Measurements from ENCODE around the gene YEATS4.
"Not testable (repeated sequence)": the region's sequence is repeated elsewhere in the genome, so short reads cannot be mapped to it uniquely, and the experiment has no call there.

Gene YEATS4

DNA sequence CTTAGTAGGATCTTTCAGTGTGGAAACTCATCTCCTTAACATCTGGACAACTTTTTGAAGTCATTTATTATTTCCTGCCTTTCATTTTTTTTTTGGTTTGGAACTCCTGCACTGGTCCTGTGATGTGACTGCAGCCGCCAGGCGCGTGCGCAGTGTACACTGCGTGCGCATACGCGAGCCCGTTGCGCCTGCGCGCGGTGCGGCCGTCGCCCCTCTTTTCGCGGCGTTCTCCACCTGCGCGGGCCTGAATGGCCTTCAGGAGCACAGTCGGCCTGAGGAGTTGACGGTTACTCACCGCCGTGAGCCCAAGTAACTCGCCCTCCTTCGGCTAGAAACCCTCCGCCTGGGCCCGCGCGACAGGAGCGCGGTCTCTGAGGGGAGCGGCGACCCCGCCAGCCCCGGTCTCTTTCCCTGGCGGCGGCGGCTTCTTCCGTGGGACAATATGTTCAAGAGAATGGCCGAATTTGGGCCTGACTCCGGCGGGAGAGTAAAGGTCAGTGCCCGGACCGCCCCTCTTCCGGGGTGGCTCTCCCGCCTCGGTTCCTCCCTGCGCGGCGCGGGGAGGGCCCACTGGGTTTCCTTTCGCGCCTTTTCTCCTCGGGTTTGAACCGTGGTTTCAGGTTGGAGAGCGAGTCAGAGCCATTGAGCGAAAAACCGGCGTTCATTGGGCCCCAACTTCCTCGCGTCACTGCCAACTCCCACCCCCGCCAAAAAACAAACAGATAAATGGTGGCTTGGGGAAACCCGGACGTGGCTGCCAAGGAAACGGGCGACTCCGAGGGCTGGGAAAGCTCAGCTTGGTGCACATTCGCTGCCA is at the start of gene YEATS4:
Gene YEATS4, plus strand, starts transcription at position 213 of the 817 bp plus-strand sequence. Its CDS starts 230 bp downstream, at position 443.
- DNase-seq: peak; percentile 94

DNA sequence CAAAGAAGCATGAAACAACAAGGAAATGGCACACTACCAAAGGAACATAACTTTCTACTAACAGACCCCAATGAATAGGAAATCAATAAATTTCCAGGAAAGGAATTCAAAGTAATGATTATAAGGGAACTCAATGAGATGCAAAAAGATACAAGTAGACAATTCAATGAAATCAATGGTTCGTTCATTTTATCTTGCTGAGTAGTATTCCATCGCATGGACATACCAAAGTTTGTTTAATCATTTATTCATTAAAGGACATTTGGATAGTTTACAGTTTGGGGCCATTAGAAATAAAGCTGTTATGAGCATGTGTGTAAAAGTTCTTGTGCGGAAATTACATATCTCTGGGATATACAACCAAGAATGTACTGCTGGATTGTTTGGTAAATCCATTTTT is 46.3 kb upstream of the YEATS4 start:
- no peak for DNase-seq

DNA sequence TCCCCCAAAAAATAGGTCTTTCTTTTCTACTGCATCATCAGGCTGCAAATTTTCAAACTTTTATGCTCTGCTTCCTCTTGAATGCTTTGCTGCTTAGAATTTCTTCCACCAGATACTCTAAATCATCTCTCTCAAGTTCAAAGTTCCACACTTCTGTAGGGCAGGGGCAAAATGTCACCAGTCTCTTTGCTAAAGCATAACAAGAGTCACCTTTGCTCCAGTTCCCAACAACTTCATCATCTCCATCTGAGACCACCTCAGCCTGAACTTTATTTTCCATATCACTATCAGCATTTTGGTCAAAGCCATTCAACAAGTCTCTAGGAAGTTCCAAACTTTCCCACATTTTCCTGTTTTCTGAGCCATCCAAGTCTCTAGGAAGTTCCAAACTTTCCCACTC is 42.8 kb upstream of the YEATS4 start:
- DNase-seq: not testable (repeated sequence)

DNA sequence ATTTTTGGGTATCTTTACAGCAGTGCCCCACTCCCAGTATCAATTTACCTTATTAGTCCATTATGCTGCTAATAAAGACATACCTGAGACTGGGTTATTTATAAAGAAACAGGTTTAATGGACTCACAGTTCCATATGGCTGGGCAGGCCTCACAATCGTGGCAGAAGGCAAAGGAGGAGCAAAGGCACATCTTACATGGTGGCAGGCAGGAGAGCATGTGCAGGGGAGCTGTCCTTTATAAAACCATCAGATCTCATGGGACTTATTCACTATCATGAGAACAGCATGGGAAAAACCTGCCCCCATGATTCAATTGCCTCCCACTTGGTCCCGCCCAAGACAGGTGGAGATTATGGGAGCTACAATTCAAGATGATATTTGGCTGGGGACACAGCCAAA is 42.3 kb upstream of the YEATS4 start:
- DNase-seq: not testable (repeated sequence)

DNA sequence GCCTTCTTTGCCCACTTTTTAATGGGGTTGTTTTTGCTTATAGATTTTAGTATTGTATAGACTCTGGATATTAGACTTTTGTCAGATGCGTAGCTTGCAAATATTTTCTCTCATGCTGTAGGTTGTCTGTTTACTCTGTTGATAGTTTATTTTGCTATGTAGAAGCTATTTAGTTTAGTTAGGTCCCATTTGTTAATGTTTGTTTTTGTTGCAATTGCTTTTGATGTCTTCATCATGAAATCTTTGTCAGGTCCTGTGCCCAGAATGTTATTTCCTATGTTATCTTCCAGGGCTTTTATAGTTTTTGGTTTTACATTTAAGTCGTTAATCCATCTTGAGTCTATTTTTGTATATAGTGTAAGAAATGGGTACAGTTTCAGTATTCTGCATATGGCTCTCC is 41.3 kb upstream of the YEATS4 start:
- DNase-seq: no peak

DNA sequence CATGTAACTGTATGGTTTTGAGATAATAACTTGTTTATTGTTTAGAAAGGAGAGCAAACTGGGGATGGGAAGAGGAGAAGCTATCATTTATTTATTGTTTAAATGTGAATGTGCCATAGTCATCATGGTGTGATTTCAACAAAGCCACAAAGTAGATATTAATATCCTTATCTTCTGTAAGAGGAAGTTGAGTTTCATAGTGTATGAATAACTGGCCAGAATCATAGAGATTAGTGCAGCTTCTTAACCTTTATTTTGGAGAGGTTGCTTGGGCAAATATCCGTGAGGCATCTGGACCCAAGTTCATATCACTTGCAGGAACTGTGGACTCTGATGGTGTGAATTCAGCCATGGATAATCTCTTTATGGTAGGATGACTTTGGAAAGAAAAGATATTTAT is 38.2 kb upstream of the YEATS4 start:
- no peak for DNase-seq

DNA sequence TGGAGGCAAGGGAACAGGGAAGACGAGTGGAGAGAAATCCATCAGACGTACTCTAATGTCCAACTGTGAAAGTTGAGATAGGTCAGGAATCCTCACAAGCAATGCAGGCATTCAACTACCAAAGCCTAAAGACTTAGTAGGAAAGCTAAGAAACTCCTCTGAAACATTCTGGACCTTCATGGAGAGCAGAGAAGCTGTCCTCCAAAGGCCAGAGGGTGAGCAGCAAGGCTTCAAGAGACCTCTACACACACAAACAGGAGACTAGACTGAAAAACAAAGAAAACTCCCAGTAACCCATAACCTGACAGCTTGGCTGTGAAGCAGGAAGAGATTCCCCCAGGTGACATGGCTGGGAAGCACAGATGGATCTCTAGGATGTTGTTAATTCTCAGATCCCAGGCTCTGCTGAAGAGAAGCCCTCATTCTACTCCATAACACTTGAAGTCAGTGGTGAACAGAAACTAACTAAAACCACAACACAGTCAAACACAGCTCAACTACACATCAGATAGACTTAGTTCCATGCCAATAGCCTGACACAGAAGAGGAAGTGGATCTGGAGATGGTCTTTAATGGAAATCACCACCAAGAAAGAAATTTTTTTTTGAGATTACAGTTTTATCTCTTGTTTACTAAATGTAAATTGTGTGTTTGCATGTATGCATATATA is 34.6 kb upstream of the YEATS4 start:
- DNase-seq: no peak

DNA sequence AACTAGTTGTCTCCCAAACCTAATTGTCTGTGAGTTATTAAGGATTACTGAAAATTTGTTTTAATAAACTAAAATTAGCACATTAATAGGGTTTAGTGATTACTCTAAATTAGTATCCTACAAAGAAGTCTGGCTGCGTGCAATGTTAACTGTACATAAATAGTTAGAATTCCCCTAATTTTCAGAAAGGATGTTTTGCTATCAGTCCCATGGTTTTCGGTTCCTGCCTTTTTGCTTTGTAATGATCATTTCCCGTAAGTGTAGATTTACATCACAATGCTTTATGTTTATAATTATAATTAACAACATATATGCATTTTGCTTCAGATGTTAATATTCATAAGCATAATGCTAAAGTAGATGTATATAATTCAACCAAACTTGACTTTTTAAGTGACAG is 31.1 kb upstream of the YEATS4 start:
- no peak for DNase-seq

DNA sequence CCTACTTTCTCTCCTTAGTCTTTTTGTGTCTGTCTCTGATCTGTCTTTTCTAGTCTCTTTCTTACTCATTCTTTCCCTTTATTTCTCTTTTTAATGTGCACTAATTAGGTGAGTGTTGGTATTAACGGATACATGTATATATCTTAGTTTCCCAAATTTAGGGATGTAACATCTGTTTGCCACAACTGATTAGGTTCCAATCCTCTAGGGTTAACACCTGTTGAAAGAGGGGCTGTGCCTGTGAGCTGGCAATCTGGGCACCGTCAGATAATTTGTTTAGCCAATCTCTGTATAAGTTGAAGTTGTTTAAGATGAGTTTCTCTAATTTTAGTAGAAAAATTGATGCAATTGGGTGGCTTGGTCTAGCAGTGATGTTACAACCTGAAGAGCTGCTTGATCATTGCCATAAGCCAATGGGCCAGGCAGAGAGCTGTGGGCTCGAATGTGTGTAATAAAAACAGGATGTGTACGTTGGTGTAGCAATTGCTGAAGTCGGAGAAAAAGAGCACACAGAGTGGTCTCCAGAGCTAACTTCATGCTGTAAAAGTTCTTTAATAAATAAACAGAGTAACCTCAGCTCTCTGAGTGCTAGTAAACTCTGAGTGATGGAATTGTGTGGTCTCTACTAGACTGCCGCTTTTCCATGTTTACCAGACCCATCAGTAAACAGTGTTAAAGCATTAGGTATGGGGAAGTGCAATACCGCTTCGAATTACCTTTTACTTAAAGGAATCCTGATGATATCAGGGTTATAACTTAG is 29.7 kb upstream of the YEATS4 start:
- DNase-seq: no peak

DNA sequence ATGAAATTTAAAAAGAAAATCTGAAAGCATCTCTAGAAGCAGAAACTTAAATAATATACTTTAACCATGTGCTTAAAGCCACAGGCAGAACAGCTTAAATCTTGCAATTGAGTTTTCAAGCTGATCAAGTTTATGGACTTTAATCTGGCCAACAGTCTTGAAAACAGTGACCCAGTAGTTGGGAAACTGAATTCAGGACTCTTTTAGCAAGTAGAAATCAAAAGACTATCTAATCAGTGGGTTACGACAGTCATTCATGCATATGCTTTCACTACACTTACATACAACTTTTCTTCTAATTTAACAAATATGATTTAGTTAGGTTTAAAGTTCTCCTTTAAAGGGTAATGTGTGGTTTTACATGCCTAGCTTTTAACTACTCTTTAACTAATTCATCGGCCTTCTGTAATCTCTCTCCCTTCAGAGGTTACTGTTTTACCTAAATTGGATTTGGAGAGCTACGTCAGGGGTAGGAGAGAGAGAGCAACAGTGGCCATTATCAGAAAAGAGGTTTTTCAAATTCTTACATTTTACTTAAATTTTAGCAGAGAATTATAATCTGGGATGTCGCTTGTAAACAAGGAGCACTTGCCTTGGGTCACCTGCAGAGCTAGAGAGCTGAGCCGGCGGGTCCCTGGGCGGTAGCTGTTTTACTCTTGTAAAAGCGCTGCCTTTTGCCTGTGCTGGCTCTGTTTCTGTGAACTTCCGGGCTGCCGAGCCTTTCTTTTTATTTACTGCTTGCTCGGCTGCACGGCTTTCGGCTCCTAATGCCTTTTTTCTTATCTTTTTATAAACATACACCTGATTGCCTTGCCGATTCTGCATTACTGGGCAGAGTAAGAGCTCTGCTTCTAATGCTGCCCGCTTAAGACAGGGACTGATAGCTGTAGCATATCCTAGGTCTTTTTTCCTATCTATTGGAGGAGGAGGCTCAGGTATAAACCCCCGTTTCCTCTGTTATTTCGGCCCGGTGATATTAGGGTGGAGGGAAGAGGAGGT is 28.8 kb upstream of the YEATS4 start:
- no peak for DNase-seq

DNA sequence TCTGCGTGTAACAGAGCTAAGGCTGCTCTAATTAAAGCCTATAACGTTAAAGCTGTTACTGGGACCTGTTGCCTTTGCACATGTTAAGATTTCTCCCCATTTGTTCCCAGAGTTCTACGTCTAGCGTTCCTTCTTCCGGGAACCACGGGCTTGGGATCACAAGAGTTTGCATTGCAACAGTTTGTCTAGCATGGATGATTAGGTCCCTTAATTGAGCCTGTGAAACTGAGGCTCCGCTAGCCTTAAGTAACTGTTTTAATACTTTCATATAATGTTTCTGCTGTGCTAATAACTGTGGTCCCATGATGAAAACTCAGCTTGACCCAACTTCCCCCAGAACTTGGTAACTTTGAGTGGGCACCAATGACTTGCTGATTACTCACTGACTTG is 28.0 kb upstream of the YEATS4 start:
- DNase-seq: no peak

DNA sequence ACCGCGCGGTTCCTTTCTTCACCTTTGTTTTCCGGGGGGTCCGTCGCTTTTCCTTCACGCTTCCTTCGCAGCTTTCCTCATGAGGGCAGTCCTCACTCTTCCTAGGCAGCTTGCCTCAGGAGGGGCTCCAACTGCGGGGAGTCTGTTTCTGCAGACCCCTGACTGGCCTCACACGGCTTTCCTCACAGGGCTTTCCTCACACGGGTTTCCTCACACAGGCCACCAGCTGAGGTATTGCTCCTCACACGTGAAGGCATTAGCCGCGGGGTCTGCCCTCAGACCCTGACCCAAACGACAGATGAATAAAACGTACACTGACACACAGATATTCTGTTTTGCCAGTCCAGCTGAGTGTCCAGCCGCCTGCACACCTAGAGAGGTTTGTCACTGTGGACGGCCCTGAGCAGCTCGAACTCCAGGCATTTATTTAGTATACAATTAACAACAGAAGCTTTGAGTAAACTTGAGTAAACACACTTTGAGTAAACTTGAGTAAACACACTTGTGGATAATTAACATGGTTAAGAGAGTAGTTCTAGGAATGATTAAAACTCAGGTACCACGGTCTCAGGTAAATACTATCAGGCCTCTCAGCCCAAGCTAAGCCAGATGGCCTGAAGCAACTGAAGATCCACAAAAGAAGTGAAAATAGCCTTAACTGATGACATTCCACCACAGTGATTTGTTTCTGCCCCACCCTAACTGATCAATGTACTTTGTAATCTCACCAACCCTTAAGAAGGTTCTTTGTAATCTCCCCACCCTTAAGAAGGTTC is 27.4 kb upstream of the YEATS4 start:
- no peak for DNase-seq

DNA sequence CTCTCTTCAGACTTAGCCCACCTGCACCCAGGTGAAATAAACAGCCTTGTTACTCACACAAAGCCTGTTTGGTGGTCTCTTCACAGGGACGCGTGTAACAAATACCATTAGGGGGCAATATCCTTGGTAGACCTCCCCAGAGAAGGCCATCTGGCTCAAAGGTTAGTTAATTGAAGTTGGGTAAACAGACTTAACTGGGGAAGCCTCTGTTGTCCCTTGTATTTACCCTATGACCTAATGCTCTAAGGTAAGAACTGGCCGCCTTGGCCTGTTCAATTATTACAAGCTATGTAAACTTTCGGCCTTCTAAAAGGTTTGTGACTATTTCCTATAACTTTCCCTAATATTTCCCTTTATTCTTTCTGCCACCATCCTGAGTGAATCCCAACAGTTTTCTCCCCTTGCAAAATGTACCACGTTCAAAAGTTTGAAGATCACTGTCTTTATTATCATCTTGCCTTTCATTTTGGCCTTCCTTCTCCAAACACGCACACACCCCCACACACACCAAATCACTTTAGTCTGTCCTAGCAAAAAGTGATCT is 26.7 kb upstream of the YEATS4 start:
- no peak for DNase-seq

DNA sequence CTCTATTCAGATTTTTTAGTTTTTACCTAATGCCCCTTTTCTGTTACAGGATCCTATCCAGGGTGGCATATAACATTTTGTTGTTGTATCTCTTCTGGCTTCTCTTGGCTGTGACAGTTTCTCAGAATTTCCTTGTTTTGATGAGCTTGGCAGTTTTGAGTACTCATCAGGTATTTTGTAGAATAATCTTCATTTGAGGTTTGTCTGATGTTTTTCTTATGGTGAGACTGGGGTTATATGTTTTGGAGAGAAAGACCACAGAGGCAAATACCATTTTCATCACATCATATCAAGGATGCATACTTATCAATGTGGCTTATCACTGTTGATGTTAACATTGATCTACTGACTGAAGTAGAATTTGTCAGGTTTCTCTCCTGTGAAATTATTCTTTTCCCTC is 25.4 kb upstream of the YEATS4 start:
- DNase-seq: no peak

DNA sequence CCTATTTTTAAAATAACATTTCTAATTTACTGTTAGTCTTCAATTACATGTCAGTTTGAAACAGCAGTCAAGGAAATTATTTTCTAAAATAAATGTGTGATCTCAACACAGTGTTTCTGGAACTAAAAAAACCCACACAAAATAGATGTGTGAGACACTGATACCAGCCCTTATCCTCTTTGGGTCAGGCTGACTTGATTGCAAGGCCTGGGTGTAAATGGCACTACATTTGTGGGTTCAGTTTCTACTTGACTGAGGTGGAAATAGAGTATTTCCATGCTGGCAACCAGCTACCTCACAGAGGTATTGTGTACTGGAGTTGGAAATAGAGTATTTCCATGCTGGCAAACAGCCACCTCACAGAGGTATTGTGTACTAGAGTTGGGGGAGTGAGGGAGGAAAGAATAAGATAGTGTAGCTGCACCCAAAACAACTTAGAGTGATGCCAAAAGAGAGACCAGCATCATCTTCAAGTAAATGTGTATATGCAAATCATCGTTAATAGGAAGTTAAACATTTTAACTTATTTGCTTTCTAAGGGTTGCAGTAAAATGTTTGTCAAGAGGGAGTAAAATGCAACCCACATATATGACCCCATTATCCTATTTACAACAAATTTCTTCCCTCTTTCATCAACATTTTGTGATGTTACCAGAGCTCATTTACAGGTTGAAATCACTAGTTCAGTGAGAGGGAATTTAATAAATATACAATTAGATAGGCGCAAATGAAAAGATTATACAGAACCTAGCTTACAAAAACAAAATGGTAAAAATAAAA is 22.0 kb upstream of the YEATS4 start:
- no peak for DNase-seq

DNA sequence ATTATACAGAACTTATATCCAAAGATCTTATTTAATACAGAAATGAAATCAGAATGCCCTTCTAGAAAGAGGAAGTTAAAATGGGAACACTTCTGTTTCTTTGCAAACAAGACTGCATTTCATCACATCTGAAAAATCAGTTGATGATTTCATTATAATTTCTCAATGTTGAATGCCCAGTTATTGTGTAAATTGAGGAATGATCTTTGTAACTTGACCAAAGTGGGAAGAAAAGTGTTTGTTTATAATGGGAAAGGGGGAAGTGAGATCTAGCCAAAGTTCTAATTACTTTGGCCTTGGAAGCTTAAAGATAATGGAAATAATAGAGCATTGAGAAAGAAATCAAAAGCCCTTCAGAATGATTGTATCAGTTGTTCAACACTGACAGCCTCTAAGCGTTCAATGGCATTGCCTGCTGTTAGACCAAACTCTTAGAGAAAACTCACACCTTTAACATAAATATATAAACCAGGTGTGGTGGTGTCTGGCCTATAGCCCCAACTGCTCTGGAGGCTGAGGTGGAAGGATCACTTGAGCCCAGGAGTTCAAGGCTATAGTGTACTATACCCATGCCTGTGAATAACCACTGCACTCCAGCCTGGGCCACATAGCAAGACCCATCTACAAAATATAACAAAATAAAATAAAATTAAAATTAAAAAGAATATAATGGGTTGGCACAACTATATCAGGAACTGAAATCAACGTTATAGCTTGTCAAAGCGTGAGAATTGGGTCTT is 21.3 kb upstream of the YEATS4 start:
- no peak for DNase-seq

DNA sequence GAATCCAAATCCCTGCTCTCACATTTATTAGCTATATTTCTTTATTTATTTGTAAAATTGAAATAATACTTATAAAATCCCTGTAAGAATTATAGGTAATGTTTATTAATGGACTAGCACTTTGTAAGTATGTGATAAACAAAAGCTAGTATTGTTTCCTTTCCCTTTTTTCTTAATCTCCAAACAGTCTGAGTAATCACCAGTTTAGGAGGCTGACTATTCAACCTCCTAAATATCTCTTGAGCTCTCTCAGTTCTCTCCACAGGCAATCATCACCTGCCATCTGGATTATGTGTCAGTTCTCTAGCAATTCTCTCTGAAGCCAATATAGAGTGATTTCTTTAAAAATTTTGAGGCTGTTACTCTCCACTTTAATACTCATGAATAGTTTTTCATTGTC is 20.6 kb upstream of the YEATS4 start:
- DNase-seq: no peak

DNA sequence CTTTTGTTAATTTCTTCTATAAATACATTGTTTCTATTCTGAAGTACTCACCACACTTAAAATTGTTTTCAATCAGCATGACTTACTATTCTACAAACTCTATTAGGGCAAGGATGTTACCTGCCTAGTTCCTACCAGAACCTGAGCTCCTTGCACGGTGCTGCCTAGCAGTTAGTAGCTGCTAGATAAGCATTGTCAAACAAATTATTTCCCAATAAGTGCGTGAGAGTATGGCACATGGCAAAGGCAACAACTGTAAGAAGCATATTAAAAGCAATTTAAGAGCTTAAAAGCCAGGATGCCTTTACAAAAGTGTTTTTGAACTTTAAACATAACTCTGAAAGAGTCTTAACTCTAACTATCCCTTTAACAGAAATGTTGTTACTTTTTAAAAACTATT is 19.5 kb upstream of the YEATS4 start:
- no peak for DNase-seq

DNA sequence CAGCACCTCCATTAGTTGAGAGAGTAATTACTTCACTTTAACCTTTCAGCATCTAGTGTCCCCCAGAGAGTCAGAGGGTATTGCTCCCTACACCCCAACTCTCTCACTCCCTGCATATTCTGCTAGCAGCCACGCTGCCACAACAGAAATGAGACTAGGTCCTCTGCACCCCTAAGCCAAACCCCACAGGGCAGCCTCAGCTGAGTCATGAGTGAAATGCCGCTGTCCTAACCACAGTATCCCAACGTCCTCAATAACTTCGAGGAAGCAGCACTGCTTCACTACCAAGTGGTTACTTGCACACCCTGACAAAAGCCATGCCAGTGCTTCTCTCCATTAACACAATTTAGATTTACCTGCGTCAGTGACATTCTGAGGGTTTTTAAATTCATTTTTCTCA is 18.2 kb upstream of the YEATS4 start:
- no peak for DNase-seq

DNA sequence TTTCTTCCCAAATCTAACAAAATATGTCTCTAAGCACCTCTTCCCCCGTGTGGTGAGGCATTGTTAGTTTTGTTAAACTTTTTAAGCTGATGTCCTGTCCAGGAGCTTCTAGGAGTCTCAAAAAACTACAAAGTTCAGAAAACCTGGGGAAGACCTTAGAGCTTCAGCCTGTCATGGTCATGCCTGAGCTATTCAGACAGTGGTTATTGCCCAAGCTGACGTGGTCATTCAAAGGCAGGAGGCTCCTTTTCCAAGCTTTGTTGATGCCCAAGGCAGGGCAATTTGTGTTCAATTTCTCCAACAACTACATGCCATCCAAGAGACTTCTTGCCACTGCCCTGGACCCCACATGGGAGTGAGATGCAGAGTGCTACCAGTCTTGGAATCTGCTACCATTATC is 17.1 kb upstream of the YEATS4 start:
- DNase-seq: no peak

Measured in NCI-H1417 treated with DMSO at 0.1 percent for 48 hours (cell line).